ENCODE data around the gene ZNF14.
A peak's percentile ranks its signal among the peaks of the same experiment; 100 is the strongest.

ZNF14 gene

DNA sequence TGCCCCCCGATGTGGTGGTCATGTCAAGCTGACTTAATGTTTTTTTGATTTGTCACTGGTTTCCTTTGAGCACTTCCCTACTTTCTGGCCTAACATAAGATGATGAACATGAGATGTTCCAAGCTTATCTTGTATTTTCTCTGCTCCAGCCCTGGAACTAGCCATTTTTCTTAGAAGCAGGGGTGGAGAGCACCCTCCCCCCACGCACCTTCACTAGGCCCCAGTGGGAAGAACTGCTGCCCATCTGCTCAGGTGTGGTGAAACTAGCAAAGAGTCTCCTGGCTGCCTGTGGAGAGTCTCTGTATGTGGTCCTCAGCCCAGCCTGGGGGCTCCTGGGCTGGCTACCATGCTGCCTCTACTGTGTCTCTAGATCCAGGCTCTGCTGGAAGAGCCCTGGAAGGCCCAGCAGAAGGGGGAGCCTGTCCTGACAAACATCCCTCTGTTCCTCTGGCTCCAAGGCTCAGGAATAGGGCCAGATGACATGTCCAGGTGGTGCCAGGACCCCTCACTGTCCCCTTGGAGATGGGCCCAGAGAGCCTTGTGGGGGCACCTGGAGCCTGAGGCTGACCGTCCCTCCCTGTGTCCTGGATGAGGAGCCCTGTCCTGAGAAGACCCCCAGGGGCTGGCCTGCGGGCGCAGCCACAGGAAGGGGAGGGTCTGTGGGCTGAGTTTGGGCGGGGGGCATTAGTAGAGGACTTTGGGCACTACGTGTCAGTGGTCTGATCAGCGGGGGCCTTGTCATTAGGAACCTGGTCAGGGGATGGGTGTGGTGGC lies 4.8 kb upstream of the ZNF14 start:
- H3K79me1 ChIP-seq (ENCODE audit: low read depth, low read length): peaks cover 1% of the 10 kb centered on the region
- H3K14ac ChIP-seq (ENCODE audit: low read length): no peak overlapping the region
- H2BK15ac ChIP-seq (ENCODE audit: low read length): no peak overlapping the region
- DNase-seq (ENCODE audit: low spot score): no peak
- no peak overlapping the region for H2AFZ ChIP-seq (ENCODE audit: low read length)
- H3K4ac ChIP-seq (ENCODE audit: low read length): no peak overlapping the region
- H3K23ac ChIP-seq (ENCODE audit: low read depth, low read length, poor library complexity): no peak overlapping the region
- no CpG with 5 or more reads among the region's 8 CpGs for WGBS, 2 donors (ENCODE audit: extremely low coverage in 2 of 2, insufficient read length in 2 of 2, insufficient replicate concordance in 1 of 2)
- no peak overlapping the region for H2BK120ac ChIP-seq (ENCODE audit: low read depth, low read length)
- no peak overlapping the region for H3K4me3 ChIP-seq (ENCODE audit: low read length in 2 of 2)
- peaks cover 0 to 2% of the 10 kb centered on the region in 2 donors for H3K4me1 ChIP-seq (ENCODE audit: control insufficient read depth in 2 of 2, insufficient read depth in 1 of 2, low read depth in 1 of 2, low read length in 2 of 2)
- no peak overlapping the region for H2BK12ac ChIP-seq (ENCODE audit: low read length)
- H3K9me3 ChIP-seq (replicated peaks in 1 of 2; ENCODE audit: control insufficient read depth in 2 of 2, insufficient read depth in 1 of 2, low read depth in 1 of 2, low read length in 2 of 2): peaks cover 6 to 13% of the 10 kb centered on the region in 2 donors
- H3K36me3 ChIP-seq (replicated peaks in 1 of 2; ENCODE audit: control insufficient read depth in 2 of 2, insufficient read depth in 2 of 2, low read length in 2 of 2): no peaks in the 10 kb centered on the region
- H3K27ac ChIP-seq (replicated peaks; ENCODE audit: low read length): no peak overlapping the region
- peak overlapping the region; percentile 78 for H2AK5ac ChIP-seq (ENCODE audit: low read depth, low read length)
- no peak overlapping the region for H2BK5ac ChIP-seq (ENCODE audit: low read length)
- no peak overlapping the region for H4K8ac ChIP-seq (ENCODE audit: low read depth, low read length)
- no peaks in the 10 kb centered on the region for H3K27me3 ChIP-seq (ENCODE audit: control insufficient read depth in 3 of 3, insufficient read depth in 3 of 3, low read depth in 1 of 3, low read length in 3 of 3)
- H3K18ac ChIP-seq (ENCODE audit: low read length): peak overlapping the region; percentile 28
- no peak overlapping the region for H3K9ac ChIP-seq (ENCODE audit: low read depth, low read length, poor library complexity)
- no peak overlapping the region for H4K91ac ChIP-seq (ENCODE audit: low read depth, low read length, poor library complexity)
- no peak overlapping the region for H3K4me2 ChIP-seq (ENCODE audit: insufficient read depth, low read length, poor library complexity, severe bottlenecking)

DNA sequence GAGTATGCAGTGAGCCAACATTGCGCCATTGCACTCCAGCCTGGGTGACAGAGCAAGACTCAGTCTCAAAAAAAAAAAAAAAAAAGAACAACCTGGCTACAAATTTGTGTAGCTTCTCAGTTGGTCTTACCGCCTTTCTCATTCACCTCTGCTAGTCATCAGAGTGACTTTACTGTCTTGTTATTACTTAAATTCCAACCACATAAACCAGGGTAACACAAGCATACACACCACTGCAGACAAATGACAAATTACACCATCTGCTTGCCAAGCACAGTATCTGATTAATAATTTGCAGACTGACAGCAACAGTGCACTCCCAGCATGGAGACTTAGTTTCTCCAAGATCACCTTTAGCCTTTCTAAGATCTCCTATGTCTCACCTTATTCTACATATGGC lies 11.0 kb downstream of the ZNF14 start:
- no peak overlapping the region for H4K91ac ChIP-seq (ENCODE audit: low read depth, low read length, poor library complexity)
- no CpG with 5 or more reads among the region's 2 CpGs for WGBS, 2 donors (ENCODE audit: extremely low coverage in 2 of 2, insufficient read length in 2 of 2, insufficient replicate concordance in 1 of 2)
- H3K4me3 ChIP-seq (ENCODE audit: low read length in 2 of 2): no peak overlapping the region
- H2AFZ ChIP-seq (ENCODE audit: low read length): no peak overlapping the region
- H2BK5ac ChIP-seq (ENCODE audit: low read length): no peak overlapping the region
- peaks cover 0 to 2% (median 0%) of the 10 kb centered on the region in 3 experiments for H3K27me3 ChIP-seq (ENCODE audit: control insufficient read depth in 3 of 3, insufficient read depth in 3 of 3, low read depth in 1 of 3, low read length in 3 of 3)
- H3K4me2 ChIP-seq (ENCODE audit: insufficient read depth, low read length, poor library complexity, severe bottlenecking): no peak overlapping the region
- H2BK15ac ChIP-seq (ENCODE audit: low read length): no peak overlapping the region
- no peaks in the 10 kb centered on the region for H3K4me1 ChIP-seq (ENCODE audit: control insufficient read depth in 2 of 2, insufficient read depth in 1 of 2, low read depth in 1 of 2, low read length in 2 of 2)
- H3K14ac ChIP-seq (ENCODE audit: low read length): no peak overlapping the region
- no peak overlapping the region for H2AK5ac ChIP-seq (ENCODE audit: low read depth, low read length)
- H3K23ac ChIP-seq (ENCODE audit: low read depth, low read length, poor library complexity): no peak overlapping the region
- H3K9me3 ChIP-seq (replicated peaks in 1 of 2; ENCODE audit: control insufficient read depth in 2 of 2, insufficient read depth in 1 of 2, low read depth in 1 of 2, low read length in 2 of 2): peaks cover 19 to 53% of the 10 kb centered on the region in 2 donors
- no peak overlapping the region for H2BK120ac ChIP-seq (ENCODE audit: low read depth, low read length)
- peaks cover 5% of the 10 kb centered on the region for H3K79me1 ChIP-seq (ENCODE audit: low read depth, low read length)
- no peak overlapping the region for H3K27ac ChIP-seq (replicated peaks; ENCODE audit: low read length)
- no peak overlapping the region for H3K4ac ChIP-seq (ENCODE audit: low read length)
- H4K8ac ChIP-seq (ENCODE audit: low read depth, low read length): no peak overlapping the region
- H2BK12ac ChIP-seq (ENCODE audit: low read length): no peak overlapping the region
- no peak overlapping the region for H3K18ac ChIP-seq (ENCODE audit: low read length)
- no peak overlapping the region for H3K9ac ChIP-seq (ENCODE audit: low read depth, low read length, poor library complexity)
- peaks cover 2 to 29% of the 10 kb centered on the region in 2 donors for H3K36me3 ChIP-seq (replicated peaks in 1 of 2; ENCODE audit: control insufficient read depth in 2 of 2, insufficient read depth in 2 of 2, low read length in 2 of 2)
- DNase-seq (ENCODE audit: low spot score): no peak

DNA sequence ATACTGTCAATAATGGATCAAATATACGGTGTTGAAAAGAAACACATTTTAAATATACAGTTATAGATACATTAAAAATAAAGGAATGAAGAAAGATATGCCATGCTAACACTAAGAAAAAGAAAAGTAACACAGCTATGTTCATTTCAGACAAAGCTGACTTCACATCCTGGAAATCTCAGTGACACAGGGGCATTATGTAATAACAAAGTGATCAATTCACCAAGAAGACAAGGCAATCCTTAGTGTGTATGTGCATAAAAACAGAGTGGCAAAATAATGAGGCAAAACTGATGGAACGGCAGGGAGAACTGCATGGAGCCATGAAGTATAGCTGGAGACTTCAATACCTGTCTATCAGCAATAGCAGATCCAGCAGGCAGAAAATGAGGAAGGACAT lies 13.1 kb downstream of the ZNF14 start:
- no peaks in the 10 kb centered on the region for H3K4me1 ChIP-seq (ENCODE audit: control insufficient read depth in 2 of 2, insufficient read depth in 1 of 2, low read depth in 1 of 2, low read length in 2 of 2)
- H2AFZ ChIP-seq (ENCODE audit: low read length): no peak overlapping the region
- no peak overlapping the region for H2BK5ac ChIP-seq (ENCODE audit: low read length)
- DNase-seq (ENCODE audit: low spot score): no peak
- no peak overlapping the region for H2BK120ac ChIP-seq (ENCODE audit: low read depth, low read length)
- H2AK5ac ChIP-seq (ENCODE audit: low read depth, low read length): no peak overlapping the region
- H2BK15ac ChIP-seq (ENCODE audit: low read length): no peak overlapping the region
- peaks cover 0 to 2% (median 0%) of the 10 kb centered on the region in 3 experiments for H3K27me3 ChIP-seq (ENCODE audit: control insufficient read depth in 3 of 3, insufficient read depth in 3 of 3, low read depth in 1 of 3, low read length in 3 of 3)
- no peak overlapping the region for H3K14ac ChIP-seq (ENCODE audit: low read length)
- peaks cover 4 to 45% of the 10 kb centered on the region in 2 donors for H3K36me3 ChIP-seq (replicated peaks in 1 of 2; ENCODE audit: control insufficient read depth in 2 of 2, insufficient read depth in 2 of 2, low read length in 2 of 2)
- H2BK12ac ChIP-seq (ENCODE audit: low read length): no peak overlapping the region
- no peak overlapping the region for H3K27ac ChIP-seq (replicated peaks; ENCODE audit: low read length)
- H3K9ac ChIP-seq (ENCODE audit: low read depth, low read length, poor library complexity): no peak overlapping the region
- no peak overlapping the region for H3K4me2 ChIP-seq (ENCODE audit: insufficient read depth, low read length, poor library complexity, severe bottlenecking)
- peaks cover 3% of the 10 kb centered on the region for H3K79me1 ChIP-seq (ENCODE audit: low read depth, low read length)
- no peak overlapping the region for H3K4me3 ChIP-seq (ENCODE audit: low read length in 2 of 2)
- H3K23ac ChIP-seq (ENCODE audit: low read depth, low read length, poor library complexity): no peak overlapping the region
- no peak overlapping the region for H4K8ac ChIP-seq (ENCODE audit: low read depth, low read length)
- no peak overlapping the region for H3K4ac ChIP-seq (ENCODE audit: low read length)
- no CpG with 5 or more reads among the region's 2 CpGs for WGBS, 2 donors (ENCODE audit: extremely low coverage in 2 of 2, insufficient read length in 2 of 2, insufficient replicate concordance in 1 of 2)
- H3K9me3 ChIP-seq (replicated peaks in 1 of 2; ENCODE audit: control insufficient read depth in 2 of 2, insufficient read depth in 1 of 2, low read depth in 1 of 2, low read length in 2 of 2): peaks cover 24 to 74% of the 10 kb centered on the region in 2 donors
- no peak overlapping the region for H4K91ac ChIP-seq (ENCODE audit: low read depth, low read length, poor library complexity)
- no peak overlapping the region for H3K18ac ChIP-seq (ENCODE audit: low read length)

DNA sequence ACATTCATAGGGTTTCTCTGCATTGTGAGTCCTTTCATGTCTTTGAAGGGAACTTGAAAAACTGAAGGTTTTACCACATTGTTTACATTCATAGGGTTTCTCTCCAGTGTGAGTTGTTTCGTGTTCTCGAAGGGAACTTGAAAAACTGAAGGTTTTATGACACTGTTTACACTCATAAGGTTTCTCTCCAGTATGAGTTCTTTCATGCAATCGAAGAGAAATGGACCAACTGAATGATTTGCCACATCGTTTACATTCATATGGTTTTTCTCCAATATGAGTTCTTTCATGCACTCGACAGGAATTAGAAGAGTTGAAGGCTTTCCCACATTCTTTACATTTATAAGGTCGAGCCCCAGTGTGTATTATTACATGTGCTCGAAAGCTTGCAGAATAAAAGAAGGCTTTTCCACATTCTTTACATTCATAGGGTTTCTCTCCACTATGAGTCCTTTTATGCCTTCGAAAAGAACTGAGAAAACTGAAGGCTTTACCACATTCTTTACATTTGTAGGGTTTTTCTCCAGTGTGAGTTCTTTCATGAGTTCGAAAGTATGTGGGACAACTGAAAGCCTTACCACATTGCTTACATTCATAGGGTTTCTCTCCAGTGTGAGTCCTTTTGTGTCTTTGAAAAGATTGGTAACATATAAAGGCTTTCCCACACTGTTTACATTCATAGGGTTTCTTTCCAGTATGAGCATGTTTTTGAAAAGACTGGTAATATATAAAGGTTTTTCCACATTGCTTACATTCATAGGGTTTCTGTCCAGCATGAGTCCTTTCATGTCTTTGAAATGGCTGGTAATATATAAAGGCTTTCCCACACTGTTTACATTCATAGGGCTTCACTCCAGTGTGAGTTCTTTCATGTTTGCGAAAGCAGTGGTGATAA lies 20.7 kb downstream of the ZNF14 start:
- H3K14ac ChIP-seq (ENCODE audit: low read length): no peak overlapping the region
- H3K4me3 ChIP-seq (ENCODE audit: low read length in 2 of 2): no peak overlapping the region
- H2BK5ac ChIP-seq (ENCODE audit: low read length): no peak overlapping the region
- H4K8ac ChIP-seq (ENCODE audit: low read depth, low read length): no peak overlapping the region
- no peak overlapping the region for H4K91ac ChIP-seq (ENCODE audit: low read depth, low read length, poor library complexity)
- H3K9ac ChIP-seq (ENCODE audit: low read depth, low read length, poor library complexity): no peak overlapping the region
- no peak overlapping the region for H2BK12ac ChIP-seq (ENCODE audit: low read length)
- no peak overlapping the region for H2BK120ac ChIP-seq (ENCODE audit: low read depth, low read length)
- H3K4me1 ChIP-seq (ENCODE audit: control insufficient read depth in 2 of 2, insufficient read depth in 1 of 2, low read depth in 1 of 2, low read length in 2 of 2): no peaks in the 10 kb centered on the region
- DNase-seq (ENCODE audit: low spot score): no peak
- no peak overlapping the region for H2AFZ ChIP-seq (ENCODE audit: low read length)
- no peak overlapping the region for H3K18ac ChIP-seq (ENCODE audit: low read length)
- peaks cover 59 to 98% of the 10 kb centered on the region in 2 donors for H3K9me3 ChIP-seq (replicated peaks in 1 of 2; ENCODE audit: control insufficient read depth in 2 of 2, insufficient read depth in 1 of 2, low read depth in 1 of 2, low read length in 2 of 2)
- no peak overlapping the region for H2BK15ac ChIP-seq (ENCODE audit: low read length)
- no peak overlapping the region for H3K4ac ChIP-seq (ENCODE audit: low read length)
- no peak overlapping the region for H3K4me2 ChIP-seq (ENCODE audit: insufficient read depth, low read length, poor library complexity, severe bottlenecking)
- no peak overlapping the region for H3K23ac ChIP-seq (ENCODE audit: low read depth, low read length, poor library complexity)
- peaks cover 42 to 88% of the 10 kb centered on the region in 2 donors for H3K36me3 ChIP-seq (replicated peaks in 1 of 2; ENCODE audit: control insufficient read depth in 2 of 2, insufficient read depth in 2 of 2, low read length in 2 of 2)
- H2AK5ac ChIP-seq (ENCODE audit: low read depth, low read length): no peak overlapping the region
- WGBS, 2 donors (ENCODE audit: extremely low coverage in 2 of 2, insufficient read length in 2 of 2, insufficient replicate concordance in 1 of 2): no CpG with 5 or more reads among the region's 10 CpGs
- peaks cover 2% of the 10 kb centered on the region for H3K79me1 ChIP-seq (ENCODE audit: low read depth, low read length)
- no peaks in the 10 kb centered on the region for H3K27me3 ChIP-seq (ENCODE audit: control insufficient read depth in 3 of 3, insufficient read depth in 3 of 3, low read depth in 1 of 3, low read length in 3 of 3)
- H3K27ac ChIP-seq (replicated peaks; ENCODE audit: low read length): no peak overlapping the region

Data from neuronal stem cell (in vitro differentiated cells).